ENCODE results near the gene GALNT12. TPM values are rescaled to one million over a fixed set of nuclear protein-coding genes. Genes with fewer than 3 reads are reported as not detected.

GALNT12 gene
- total RNA-seq, 4 donors from 2014 or later, result 12.4 to 22.4 (median 16.2) TPM

GRCh38 chr9:98796364-98797101, 10.9 kb upstream of the GALNT12 start, which contains the start of gene ANKS6:
Gene ANKS6, minus strand, starts transcription at chr9:98796555. Its CDS starts 64 bp downstream, at chr9:98796491.
- Histone ChIP-seq H3K4me1 (peaks cover 7 to 59% (median 45%) of the 10 kb centered on the region in 4 donors), H3K27me3 (no peaks in the 10 kb centered on the region), H3K4me3 (peak within 1 kb of the TSS; percentile 66 to 96 (median 82)), H3K27ac (replicated peaks in 1 of 4) (peak within 1 kb of the TSS; percentile 84 to 89 (median 88)), H3K36me3 (no peaks in the 10 kb centered on the region), H3K9me3 (no peaks in the 10 kb centered on the region)
- WGBS, result 38% methylated on average over 6 of the region's 86 CpGs
- TF ChIP-seq POLR2A (IDR thresholded peaks at IDR 0.05; ENCODE audit: low read depth), result no peak
- peak; percentile 37 to 65 (median 62) for TF ChIP-seq CTCF (IDR thresholded peaks at IDR 0.05)
- peak; percentile 62 to 76 for TF ChIP-seq POLR2AphosphoS5 (IDR thresholded peaks at IDR 0.05)
- intact Hi-C loops (cut with DNase I), result loop anchor here (10.0 kb wide), 1 partner anchor 872 kb away; the partner anchor contains the start of gene TRMO
- DNase-seq (ENCODE audit: extremely low spot score), result no peak

GRCh38 chr9:98797491-98797890, 10.0 kb upstream of the GALNT12 start:
- Histone ChIP-seq H3K27me3 (no peaks in the 10 kb centered on the region), H3K36me3 (no peaks in the 10 kb centered on the region), H3K4me1 (peaks cover 7 to 58% (median 40%) of the 10 kb centered on the region in 4 donors), H3K4me3 (no peak overlapping the region), H3K27ac (replicated peaks in 1 of 4) (no peak overlapping the region), H3K9me3 (no peaks in the 10 kb centered on the region)
- no peak for DNase-seq (ENCODE audit: extremely low spot score)
- no peak for TF ChIP-seq CTCF (IDR thresholded peaks at IDR 0.05)
- TF ChIP-seq POLR2AphosphoS5 (IDR thresholded peaks at IDR 0.05), result no peak
- no peak for TF ChIP-seq EP300 (IDR thresholded peaks at IDR 0.05)
- no peak for TF ChIP-seq POLR2A (IDR thresholded peaks at IDR 0.05; ENCODE audit: low read depth)
- intact Hi-C loops (cut with DNase I), result loop anchor here (10.0 kb wide), 1 partner anchor 873 kb away; the partner anchor contains the start of gene TRMO
- WGBS, result 84% methylated on average over 4 of the region's 4 CpGs

- Histone ChIP-seq H3K4me1 (peaks cover 7 to 54% (median 40%) of the 10 kb centered on the region in 4 donors), H3K36me3 (no peaks in the 10 kb centered on the region), H3K27ac (replicated peaks in 1 of 4) (no peak overlapping the region), H3K4me3 (no peak overlapping the region), H3K9me3 (no peaks in the 10 kb centered on the region), H3K27me3 (no peaks in the 10 kb centered on the region)
- intact Hi-C loops (cut with DNase I), result loop anchor here (10.0 kb wide), 1 partner anchor 873 kb away; the partner anchor contains the start of gene TRMO
- no peak for DNase-seq (ENCODE audit: extremely low spot score)
- no peak for TF ChIP-seq POLR2AphosphoS5 (IDR thresholded peaks at IDR 0.05)
- no peak for TF ChIP-seq EP300 (IDR thresholded peaks at IDR 0.05)
- no peak for TF ChIP-seq CTCF (IDR thresholded peaks at IDR 0.05)
- TF ChIP-seq POLR2A (IDR thresholded peaks at IDR 0.05; ENCODE audit: low read depth), result no peak
- 94% methylated on average over 3 of the region's 3 CpGs for WGBS
These were observed 9.2 kb upstream of the GALNT12 start for GRCh38 chr9:98798254-98798653.

- no peaks in the 10 kb centered on the region for H3K9me3 ChIP-seq
- H3K36me3 ChIP-seq, result no peaks in the 10 kb centered on the region
- no peak overlapping the region for H3K4me3 ChIP-seq
- H3K27me3 ChIP-seq, result no peaks in the 10 kb centered on the region
- intact Hi-C loops (cut with DNase I), result no loop called here
- H3K4me1 ChIP-seq, result peaks cover 0 to 57% (median 48%) of the 10 kb centered on the region in 4 donors
- peak overlapping the region; percentile 39 to 75 (median 56) for H3K27ac ChIP-seq (replicated peaks in 1 of 4)
- DNase-seq (ENCODE audit: extremely low spot score), result no peak
- TF ChIP-seq POLR2AphosphoS5 (IDR thresholded peaks at IDR 0.05) (no peak), CTCF (IDR thresholded peaks at IDR 0.05) (no peak), POLR2A (IDR thresholded peaks at IDR 0.05; ENCODE audit: low read depth) (no peak)
- 85% methylated on average over 1 of the region's 1 CpG for WGBS
These were observed 5.9 kb upstream of the GALNT12 start for GRCh38 chr9:98801561-98801960.
